Measurements from ENCODE around the gene AGBL3. TPM values are rescaled to one million over a fixed set of nuclear protein-coding genes. Genes with fewer than 3 reads are reported as not detected.

AGBL3 gene
- total and polyA plus RNA-seq, 2 experiments from 2014 or later, result 3.2 to 5.6 TPM

DNA sequence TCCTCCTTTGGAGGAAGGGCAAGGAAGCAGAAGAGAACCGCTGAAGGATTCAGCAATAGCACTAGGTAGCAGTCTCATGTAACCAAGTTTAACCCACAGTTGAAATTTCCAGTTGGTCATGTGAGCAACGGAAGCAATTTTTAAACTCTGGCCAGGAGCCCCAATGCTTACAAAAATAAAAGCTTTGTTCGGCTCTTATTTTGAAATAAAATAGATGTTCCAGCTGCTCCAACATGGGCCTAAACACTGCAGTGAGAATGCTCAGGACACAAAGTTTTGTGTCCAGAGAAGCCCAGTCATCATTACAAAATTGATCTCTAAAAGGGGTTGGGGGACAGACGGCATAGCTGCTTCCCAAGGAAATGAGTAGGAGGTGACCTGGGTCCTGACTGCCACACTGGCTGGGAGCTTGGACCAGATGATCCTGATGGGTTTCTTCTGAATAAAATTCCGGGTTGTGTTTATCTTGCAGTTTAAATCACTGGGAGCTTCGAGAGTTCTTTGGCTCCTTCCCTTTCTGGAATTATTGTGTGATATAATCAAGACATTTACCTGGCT, 161.1 kb downstream of the AGBL3 start:
- 0 out of 2 replicates have a peak, but pooled peaks cover 2% of the 10 kb centered on the region for H3K9me2 ChIP-seq (ENCODE audit: insufficient read depth)
- Mint-ChIP-seq H3K9me3 (no peaks in the 10 kb centered on the region), H3K4me3 (no peak overlapping the region), H3K4me1 (peaks cover 8% of the 10 kb centered on the region; the same call in 2 of the 3 replicates), H3K27ac (no peak overlapping the region), H3K36me3 (ENCODE audit: low read depth) (no peaks in the 10 kb centered on the region), H3K27me3 (ENCODE audit: insufficient read depth, low read depth, poor library complexity) (no peaks in the 10 kb centered on the region)
- H2AFZ ChIP-seq, result peak overlapping the region; percentile 3; the same call in 1 of the 2 replicates
- ATAC-seq (no peak), DNase-seq (ENCODE audit: low spot score) (no peak)
- no peaks in the 10 kb centered on the region for H3F3A ChIP-seq (replicated peaks; ENCODE audit: low read depth)
- TF ChIP-seq, protein P1, sequence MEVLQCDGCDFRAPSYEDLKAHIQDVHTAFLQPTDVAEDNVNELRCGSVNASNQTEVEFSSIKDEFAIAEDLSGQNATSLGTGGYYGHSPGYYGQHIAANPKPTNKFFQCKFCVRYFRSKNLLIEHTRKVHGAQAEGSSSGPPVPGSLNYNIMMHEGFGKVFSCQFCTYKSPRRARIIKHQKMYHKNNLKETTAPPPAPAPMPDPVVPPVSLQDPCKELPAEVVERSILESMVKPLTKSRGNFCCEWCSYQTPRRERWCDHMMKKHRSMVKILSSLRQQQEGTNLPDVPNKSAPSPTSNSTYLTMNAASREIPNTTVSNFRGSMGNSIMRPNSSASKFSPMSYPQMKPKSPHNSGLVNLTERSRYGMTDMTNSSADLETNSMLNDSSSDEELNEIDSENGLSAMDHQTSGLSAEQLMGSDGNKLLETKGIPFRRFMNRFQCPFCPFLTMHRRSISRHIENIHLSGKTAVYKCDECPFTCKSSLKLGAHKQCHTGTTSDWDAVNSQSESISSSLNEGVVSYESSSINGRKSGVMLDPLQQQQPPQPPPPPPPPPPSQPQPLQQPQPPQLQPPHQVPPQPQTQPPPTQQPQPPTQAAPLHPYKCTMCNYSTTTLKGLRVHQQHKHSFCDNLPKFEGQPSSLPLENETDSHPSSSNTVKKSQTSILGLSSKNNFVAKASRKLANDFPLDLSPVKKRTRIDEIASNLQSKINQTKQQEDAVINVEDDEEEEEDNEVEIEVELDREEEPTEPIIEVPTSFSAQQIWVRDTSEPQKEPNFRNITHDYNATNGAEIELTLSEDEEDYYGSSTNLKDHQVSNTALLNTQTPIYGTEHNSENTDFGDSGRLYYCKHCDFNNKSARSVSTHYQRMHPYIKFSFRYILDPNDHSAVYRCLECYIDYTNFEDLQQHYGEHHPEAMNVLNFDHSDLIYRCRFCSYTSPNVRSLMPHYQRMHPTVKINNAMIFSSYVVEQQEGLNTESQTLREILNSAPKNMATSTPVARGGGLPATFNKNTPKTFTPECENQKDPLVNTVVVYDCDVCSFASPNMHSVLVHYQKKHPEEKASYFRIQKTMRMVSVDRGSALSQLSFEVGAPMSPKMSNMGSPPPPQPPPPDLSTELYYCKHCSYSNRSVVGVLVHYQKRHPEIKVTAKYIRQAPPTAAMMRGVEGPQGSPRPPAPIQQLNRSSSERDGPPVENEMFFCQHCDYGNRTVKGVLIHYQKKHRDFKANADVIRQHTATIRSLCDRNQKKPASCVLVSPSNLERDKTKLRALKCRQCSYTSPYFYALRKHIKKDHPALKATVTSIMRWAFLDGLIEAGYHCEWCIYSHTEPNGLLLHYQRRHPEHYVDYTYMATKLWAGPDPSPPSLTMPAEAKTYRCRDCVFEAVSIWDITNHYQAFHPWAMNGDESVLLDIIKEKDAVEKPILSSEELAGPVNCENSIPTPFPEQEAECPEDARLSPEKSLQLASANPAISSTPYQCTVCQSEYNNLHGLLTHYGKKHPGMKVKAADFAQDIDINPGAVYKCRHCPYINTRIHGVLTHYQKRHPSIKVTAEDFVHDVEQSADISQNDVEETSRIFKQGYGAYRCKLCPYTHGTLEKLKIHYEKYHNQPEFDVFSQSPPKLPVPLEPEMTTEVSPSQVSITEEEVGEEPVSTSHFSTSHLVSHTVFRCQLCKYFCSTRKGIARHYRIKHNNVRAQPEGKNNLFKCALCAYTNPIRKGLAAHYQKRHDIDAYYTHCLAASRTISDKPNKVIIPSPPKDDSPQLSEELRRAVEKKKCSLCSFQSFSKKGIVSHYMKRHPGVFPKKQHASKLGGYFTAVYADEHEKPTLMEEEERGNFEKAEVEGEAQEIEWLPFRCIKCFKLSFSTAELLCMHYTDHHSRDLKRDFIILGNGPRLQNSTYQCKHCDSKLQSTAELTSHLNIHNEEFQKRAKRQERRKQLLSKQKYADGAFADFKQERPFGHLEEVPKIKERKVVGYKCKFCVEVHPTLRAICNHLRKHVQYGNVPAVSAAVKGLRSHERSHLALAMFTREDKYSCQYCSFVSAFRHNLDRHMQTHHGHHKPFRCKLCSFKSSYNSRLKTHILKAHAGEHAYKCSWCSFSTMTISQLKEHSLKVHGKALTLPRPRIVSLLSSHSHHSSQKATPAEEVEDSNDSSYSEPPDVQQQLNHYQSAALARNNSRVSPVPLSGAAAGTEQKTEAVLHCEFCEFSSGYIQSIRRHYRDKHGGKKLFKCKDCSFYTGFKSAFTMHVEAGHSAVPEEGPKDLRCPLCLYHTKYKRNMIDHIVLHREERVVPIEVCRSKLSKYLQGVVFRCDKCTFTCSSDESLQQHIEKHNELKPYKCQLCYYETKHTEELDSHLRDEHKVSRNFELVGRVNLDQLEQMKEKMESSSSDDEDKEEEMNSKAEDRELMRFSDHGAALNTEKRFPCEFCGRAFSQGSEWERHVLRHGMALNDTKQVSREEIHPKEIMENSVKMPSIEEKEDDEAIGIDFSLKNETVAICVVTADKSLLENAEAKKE (CRISPR knock-in tag; IDR thresholded peaks at IDR 0.05), result no peak
- TF ChIP-seq, protein P2, sequence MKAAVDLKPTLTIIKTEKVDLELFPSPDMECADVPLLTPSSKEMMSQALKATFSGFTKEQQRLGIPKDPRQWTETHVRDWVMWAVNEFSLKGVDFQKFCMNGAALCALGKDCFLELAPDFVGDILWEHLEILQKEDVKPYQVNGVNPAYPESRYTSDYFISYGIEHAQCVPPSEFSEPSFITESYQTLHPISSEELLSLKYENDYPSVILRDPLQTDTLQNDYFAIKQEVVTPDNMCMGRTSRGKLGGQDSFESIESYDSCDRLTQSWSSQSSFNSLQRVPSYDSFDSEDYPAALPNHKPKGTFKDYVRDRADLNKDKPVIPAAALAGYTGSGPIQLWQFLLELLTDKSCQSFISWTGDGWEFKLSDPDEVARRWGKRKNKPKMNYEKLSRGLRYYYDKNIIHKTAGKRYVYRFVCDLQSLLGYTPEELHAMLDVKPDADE (IDR thresholded peaks at IDR 0.05), result no peak
- no peak for TF ChIP-seq EZH2phosphoT487 (IDR thresholded peaks at IDR 0.05; ENCODE audit: unreplicated experiment)
- no peak for TF ChIP-seq CREB1 (CRISPR knock-in tag; IDR thresholded peaks at IDR 0.05; ENCODE audit: low read depth)
- no peak for TF ChIP-seq STAT1 (IDR thresholded peaks at IDR 0.05; ENCODE audit: unreplicated experiment)
- no peak for TF ChIP-seq POLR2AphosphoS5 (IDR thresholded peaks at IDR 0.05; ENCODE audit: low read depth)
- no peak for TF ChIP-seq NANOG (IDR thresholded peaks at IDR 0.05; ENCODE audit: borderline replicate concordance)
- TF ChIP-seq EZH2 (IDR thresholded peaks at IDR 0.05; ENCODE audit: low read depth, unreplicated experiment), result no peak
- TF ChIP-seq ZNF114 (CRISPR knock-in tag; IDR thresholded peaks at IDR 0.05), result no peak
- no peak for TF ChIP-seq ZNF331 (CRISPR knock-in tag; IDR thresholded peaks at IDR 0.05; ENCODE audit: low read depth)
- TF ChIP-seq, protein P3, sequence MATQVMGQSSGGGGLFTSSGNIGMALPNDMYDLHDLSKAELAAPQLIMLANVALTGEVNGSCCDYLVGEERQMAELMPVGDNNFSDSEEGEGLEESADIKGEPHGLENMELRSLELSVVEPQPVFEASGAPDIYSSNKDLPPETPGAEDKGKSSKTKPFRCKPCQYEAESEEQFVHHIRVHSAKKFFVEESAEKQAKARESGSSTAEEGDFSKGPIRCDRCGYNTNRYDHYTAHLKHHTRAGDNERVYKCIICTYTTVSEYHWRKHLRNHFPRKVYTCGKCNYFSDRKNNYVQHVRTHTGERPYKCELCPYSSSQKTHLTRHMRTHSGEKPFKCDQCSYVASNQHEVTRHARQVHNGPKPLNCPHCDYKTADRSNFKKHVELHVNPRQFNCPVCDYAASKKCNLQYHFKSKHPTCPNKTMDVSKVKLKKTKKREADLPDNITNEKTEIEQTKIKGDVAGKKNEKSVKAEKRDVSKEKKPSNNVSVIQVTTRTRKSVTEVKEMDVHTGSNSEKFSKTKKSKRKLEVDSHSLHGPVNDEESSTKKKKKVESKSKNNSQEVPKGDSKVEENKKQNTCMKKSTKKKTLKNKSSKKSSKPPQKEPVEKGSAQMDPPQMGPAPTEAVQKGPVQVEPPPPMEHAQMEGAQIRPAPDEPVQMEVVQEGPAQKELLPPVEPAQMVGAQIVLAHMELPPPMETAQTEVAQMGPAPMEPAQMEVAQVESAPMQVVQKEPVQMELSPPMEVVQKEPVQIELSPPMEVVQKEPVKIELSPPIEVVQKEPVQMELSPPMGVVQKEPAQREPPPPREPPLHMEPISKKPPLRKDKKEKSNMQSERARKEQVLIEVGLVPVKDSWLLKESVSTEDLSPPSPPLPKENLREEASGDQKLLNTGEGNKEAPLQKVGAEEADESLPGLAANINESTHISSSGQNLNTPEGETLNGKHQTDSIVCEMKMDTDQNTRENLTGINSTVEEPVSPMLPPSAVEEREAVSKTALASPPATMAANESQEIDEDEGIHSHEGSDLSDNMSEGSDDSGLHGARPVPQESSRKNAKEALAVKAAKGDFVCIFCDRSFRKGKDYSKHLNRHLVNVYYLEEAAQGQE (IDR thresholded peaks at IDR 0.05; ENCODE audit: unreplicated experiment), result no peak
- TF ChIP-seq, protein P4, sequence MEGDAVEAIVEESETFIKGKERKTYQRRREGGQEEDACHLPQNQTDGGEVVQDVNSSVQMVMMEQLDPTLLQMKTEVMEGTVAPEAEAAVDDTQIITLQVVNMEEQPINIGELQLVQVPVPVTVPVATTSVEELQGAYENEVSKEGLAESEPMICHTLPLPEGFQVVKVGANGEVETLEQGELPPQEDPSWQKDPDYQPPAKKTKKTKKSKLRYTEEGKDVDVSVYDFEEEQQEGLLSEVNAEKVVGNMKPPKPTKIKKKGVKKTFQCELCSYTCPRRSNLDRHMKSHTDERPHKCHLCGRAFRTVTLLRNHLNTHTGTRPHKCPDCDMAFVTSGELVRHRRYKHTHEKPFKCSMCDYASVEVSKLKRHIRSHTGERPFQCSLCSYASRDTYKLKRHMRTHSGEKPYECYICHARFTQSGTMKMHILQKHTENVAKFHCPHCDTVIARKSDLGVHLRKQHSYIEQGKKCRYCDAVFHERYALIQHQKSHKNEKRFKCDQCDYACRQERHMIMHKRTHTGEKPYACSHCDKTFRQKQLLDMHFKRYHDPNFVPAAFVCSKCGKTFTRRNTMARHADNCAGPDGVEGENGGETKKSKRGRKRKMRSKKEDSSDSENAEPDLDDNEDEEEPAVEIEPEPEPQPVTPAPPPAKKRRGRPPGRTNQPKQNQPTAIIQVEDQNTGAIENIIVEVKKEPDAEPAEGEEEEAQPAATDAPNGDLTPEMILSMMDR (conservative IDR thresholded peaks at IDR 0.05; ENCODE audit: low read depth in 2 of 2), result no peak
- no peak for TF ChIP-seq JUNB (IDR thresholded peaks at IDR 0.05; ENCODE audit: unreplicated experiment)
- H4K20me1 ChIP-seq (replicated peaks; ENCODE audit: insufficient read depth), result 0 out of 2 replicates have a peak, but pooled peaks cover 3% of the 10 kb centered on the region
- no peaks in the 10 kb centered on the region; the same call in 1 of the 2 replicates for H3K4me1 ChIP-seq (ENCODE audit: insufficient read depth)
- H3K36me3 ChIP-seq (ENCODE audit: insufficient read depth), result no peaks in the 10 kb centered on the region
- no peak overlapping the region for H3K4me2 ChIP-seq
- no peaks in the 10 kb centered on the region for H3K27me3 ChIP-seq (ENCODE audit: insufficient read depth)
- no peaks in the 10 kb centered on the region for H3K79me2 ChIP-seq (replicated peaks; ENCODE audit: insufficient read depth)
- H3K27ac ChIP-seq (ENCODE audit: low read depth), result no peak overlapping the region
- H3K4me3 ChIP-seq, result no peak overlapping the region
